HepG2 (cell line): ENCODE results near the gene DOCK10. TPM values are rescaled to one million over a fixed set of nuclear protein-coding genes. Genes with fewer than 3 reads are reported as not detected.

Experiments used
- ATAC-seq: fragments of 200-7000 bp; cut with Tn5 transposase; 3 replicates; pipeline ENCODE4 v1.9.1; 2020; ENCODE audit warnings: mild to moderate bottlenecking, moderate library complexity
- BruUV-seq: library from RNA; stranded (reverse); fragments of 400-500 nt; replicated peaks from 2 replicates; lab custom pipeline; 2021; lab: Mats Ljungman, UMichigan
- CTCF ChIA-PET: fragments of 300-600 bp; formaldehyde crosslinking; extraction: SDS; loops from one replicate; lab custom pipeline; 2021; ENCODE audit warnings: low total read pairs, inconsistent platforms, low intra/inter-chr PET ratio; lab: Yijun Ruan, JAX
- POLR2A ChIA-PET: fragments of 350-600 bp; sonication (Branson Sonifier 250); formaldehyde crosslinking; loops from one replicate; lab custom pipeline; 2020; ENCODE audit warnings: antibody characterized with exemption, inconsistent platforms; lab: Yijun Ruan, JAX
- DNase-seq: peaks from one replicate; pipeline ENCODE4 v3.0.0-alpha.2; 2015; ENCODE audit warnings: low spot score
- FAIRE-seq: peaks from 3 replicates; lab custom pipeline; 2011; peaks lifted over from hg19 to GRCh38; lab: Jason Lieb, UNC
- H2AFZ ChIP-seq: one replicate; pipeline ENCODE4 v1.6.1; 2011; ENCODE audit warnings: low read length, inconsistent platforms
- H3K27ac ChIP-seq: fragments of 300-600 bp; 3 replicates; pipeline ENCODE4 v1.8.0; 2011; ENCODE audit warnings: mixed run types, mild to moderate bottlenecking, mixed read lengths, low read length, inconsistent platforms; ENCODE audit not compliant: insufficient read depth; ENCODE audit errors: extremely low read length
- H3K27me3 ChIP-seq, 2 experiments: fragments of 200-600 bp in 1 of 2; 2 replicates in 1 of 2; 3 replicates in 1 of 2; pipeline versions ENCODE4 v1.6.0 to v1.8.0; 2011; ENCODE audit warnings: low read length in 2 of 2, mild to moderate bottlenecking in 2 of 2, moderate library complexity in 2 of 2, inconsistent platforms in 1 of 2; ENCODE audit not compliant: insufficient read depth in 2 of 2, control insufficient read depth in 1 of 2
- H3K36me3 ChIP-seq, 2 experiments: fragments of 200-600 bp in 1 of 2; replicated peaks in 1 of 2; 2 replicates in 1 of 2; 3 replicates in 1 of 2; pipeline versions ENCODE4 v1.5.1 to v1.8.0; 2011; ENCODE audit warnings: low read length in 2 of 2, inconsistent platforms in 1 of 2; ENCODE audit not compliant: insufficient read depth in 2 of 2, control insufficient read depth in 1 of 2
- H3K4me1 ChIP-seq: 2 replicates; pipeline ENCODE4 v1.5.1; 2012; ENCODE audit warnings: low read length, inconsistent platforms; ENCODE audit not compliant: insufficient read depth
- H3K4me2 ChIP-seq: 2 replicates; pipeline ENCODE4 v1.6.0; 2011; ENCODE audit warnings: low read depth, low read length, inconsistent platforms
- H3K4me3 ChIP-seq, 3 experiments: fragments of 200-600 bp in 1 of 3; sonication (generic), shearing (Covaris generic) in 1 of 3; replicated peaks in 1 of 3; 2 replicates each; pipeline ENCODE4 v1.5.1; 2011 to 2016; ENCODE audit warnings: low read length in 3 of 3, inconsistent platforms in 2 of 3, low read depth in 2 of 3, mild to moderate bottlenecking in 2 of 3, control low read depth in 1 of 3, mixed read lengths in 1 of 3; ENCODE audit not compliant: insufficient read depth in 1 of 3
- H3K79me2 ChIP-seq: one replicate; pipeline ENCODE4 v1.6.1; 2011; ENCODE audit warnings: low read length, inconsistent platforms; ENCODE audit not compliant: insufficient read depth
- H3K9ac ChIP-seq: 2 replicates; pipeline ENCODE4 v1.6.0; 2011; ENCODE audit warnings: mild to moderate bottlenecking, low read depth, low read length, inconsistent platforms; ENCODE audit not compliant: insufficient read depth
- H3K9me3 ChIP-seq: 2 replicates; pipeline ENCODE4 v1.5.1; 2012; ENCODE audit warnings: mild to moderate bottlenecking, low read length
- H4K20me1 ChIP-seq: 2 replicates; pipeline ENCODE4 v1.6.0; 2011; ENCODE audit warnings: inconsistent platforms, mild to moderate bottlenecking, low read length, moderate library complexity; ENCODE audit not compliant: insufficient read depth
- ARNTL ChIP-seq: sonication (generic); formaldehyde crosslinking; IDR thresholded peaks from 2 replicates; pipeline ENCODE4 v1.4.0; 2020; ENCODE audit warnings: mild to moderate bottlenecking, missing genetic modification reagents
- ZNF761 ChIP-seq: sonication (generic); formaldehyde crosslinking; conservative IDR thresholded peaks from 2 replicates; pipeline ENCODE4 v1.4.0; 2020; ENCODE audit warnings: mild to moderate bottlenecking, missing genetic modification reagents
- in situ Hi-C: cut with HindIII; loops from 2 replicates; pipeline ENCODE4 v1.10.0; 2017; ENCODE audit warnings: low pct_unique_long_range_greater_than_20kb; ENCODE audit not compliant: extremely low pct_ligation_motif_present
- intact Hi-C: fragments of 100-400 bp; cut with micrococcal nuclease; formaldehyde crosslinking; loops from one replicate; pipeline ENCODE4 v1.10.0; 2022; ENCODE audit not compliant: unreplicated experiment
- polyA plus RNA-seq, 8 experiments: library from polyadenylated mRNA; depleted of rRNA in 3 of 8; stranded (reverse) in 7 of 8; unstranded in 1 of 8; fragments of >200 nt; fragmentation: Illumina TruSeq in 4 of 8; extraction: Trizol in 4 of 8; gene quantifications; 2 replicates each; pipeline versions ENCODE4 v1.2.1 to v1.2.3, GENCODE V29; 2011 to 2016; ENCODE audit warnings: low read depth in 4 of 8, missing spikeins in 1 of 8, mixed read lengths in 1 of 8; ENCODE audit not compliant: insufficient read depth in 1 of 8
- total RNA-seq, 5 experiments: library from RNA; depleted of rRNA; stranded (reverse); fragments of >200 nt; fragmentation: Illumina TruSeq; extraction: Trizol; gene quantifications; 2 replicates each; pipeline ENCODE4 v1.2.3, GENCODE V29; 2016; ENCODE audit warnings: low read depth in 1 of 5
- TF ChIP-seq, protein P1 (sequence below): IDR thresholded peaks from 2 replicates; pipeline ENCODE4 v1.6.1; 2016; ENCODE audit warnings: missing compliant biosample characterization, missing genetic modification reagents, borderline replicate concordance
- TF ChIP-seq, protein P2 (sequence below): sonication (generic); formaldehyde crosslinking; IDR thresholded peaks from 2 replicates; pipeline ENCODE4 v1.4.0; 2020; ENCODE audit warnings: mild to moderate bottlenecking, missing genetic modification reagents, borderline replicate concordance
- TF ChIP-seq, protein P3 (sequence below): sonication (generic); formaldehyde crosslinking; IDR thresholded peaks from 2 replicates; pipeline ENCODE4 v1.4.0; 2020; ENCODE audit warnings: low read depth, mild to moderate bottlenecking, missing genetic modification reagents

Gene DOCK10
- total and polyA plus RNA-seq, 2 of the 13 experiments (the other 11 are each of a cell fraction or from before 2014, with no cell fraction given): not detected

DNA sequence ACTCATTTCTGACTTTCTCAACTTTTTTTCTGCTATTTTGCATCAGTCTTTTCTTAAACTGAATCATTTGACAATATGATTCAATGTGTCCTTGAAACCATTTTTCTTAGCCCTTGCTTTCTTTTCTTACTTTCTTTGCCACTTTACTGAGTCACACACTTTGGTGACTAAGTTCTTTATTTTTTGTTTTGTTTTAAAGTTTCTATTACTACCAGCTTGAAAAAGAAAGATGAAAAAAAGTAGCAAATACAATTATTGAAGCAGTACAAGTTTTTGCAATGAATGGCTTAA is 116.5 kb downstream of the DOCK10 start:
- Histone ChIP-seq H4K20me1 (no peaks in the 10 kb centered on the region), H3K36me3 (no peaks in the 10 kb centered on the region), H3K9me3 (no peaks in the 10 kb centered on the region), H3K9ac (no peak overlapping the region), H3K27ac (no peak overlapping the region), H2AFZ (no peak overlapping the region), H3K79me2 (no peaks in the 10 kb centered on the region), H3K4me3 (no peak overlapping the region), H3K4me1 (no peaks in the 10 kb centered on the region), H3K4me2 (no peak overlapping the region), H3K27me3 (no peaks in the 10 kb centered on the region; a peak in 1 of 5 replicates)
- DNase-seq (no peak), FAIRE-seq (peak; percentile 26), ATAC-seq (no peak)
- TF ChIP-seq, protein P1, sequence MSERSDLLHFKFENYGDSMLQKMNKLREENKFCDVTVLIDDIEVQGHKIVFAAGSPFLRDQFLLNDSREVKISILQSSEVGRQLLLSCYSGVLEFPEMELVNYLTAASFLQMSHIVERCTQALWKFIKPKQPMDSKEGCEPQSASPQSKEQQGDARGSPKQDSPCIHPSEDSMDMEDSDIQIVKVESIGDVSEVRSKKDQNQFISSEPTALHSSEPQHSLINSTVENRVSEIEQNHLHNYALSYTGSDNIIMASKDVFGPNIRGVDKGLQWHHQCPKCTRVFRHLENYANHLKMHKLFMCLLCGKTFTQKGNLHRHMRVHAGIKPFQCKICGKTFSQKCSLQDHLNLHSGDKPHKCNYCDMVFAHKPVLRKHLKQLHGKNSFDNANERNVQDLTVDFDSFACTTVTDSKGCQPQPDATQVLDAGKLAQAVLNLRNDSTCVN (CRISPR knock-in tag): no peak
- TF ChIP-seq, protein P2, sequence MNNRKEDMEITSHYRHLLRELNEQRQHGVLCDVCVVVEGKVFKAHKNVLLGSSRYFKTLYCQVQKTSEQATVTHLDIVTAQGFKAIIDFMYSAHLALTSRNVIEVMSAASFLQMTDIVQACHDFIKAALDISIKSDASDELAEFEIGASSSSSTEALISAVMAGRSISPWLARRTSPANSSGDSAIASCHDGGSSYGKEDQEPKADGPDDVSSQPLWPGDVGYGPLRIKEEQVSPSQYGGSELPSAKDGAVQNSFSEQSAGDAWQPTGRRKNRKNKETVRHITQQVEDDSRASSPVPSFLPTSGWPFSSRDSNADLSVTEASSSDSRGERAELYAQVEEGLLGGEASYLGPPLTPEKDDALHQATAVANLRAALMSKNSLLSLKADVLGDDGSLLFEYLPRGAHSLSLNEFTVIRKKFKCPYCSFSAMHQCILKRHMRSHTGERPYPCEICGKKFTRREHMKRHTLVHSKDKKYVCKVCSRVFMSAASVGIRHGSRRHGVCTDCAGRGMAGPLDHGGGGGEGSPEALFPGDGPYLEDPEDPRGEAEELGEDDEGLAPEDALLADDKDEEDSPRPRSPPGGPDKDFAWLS (CRISPR knock-in tag): no peak
- TF ChIP-seq ARNTL (CRISPR knock-in tag) (no peak), ZNF761 (CRISPR knock-in tag) (no peak)
- TF ChIP-seq, protein P3, sequence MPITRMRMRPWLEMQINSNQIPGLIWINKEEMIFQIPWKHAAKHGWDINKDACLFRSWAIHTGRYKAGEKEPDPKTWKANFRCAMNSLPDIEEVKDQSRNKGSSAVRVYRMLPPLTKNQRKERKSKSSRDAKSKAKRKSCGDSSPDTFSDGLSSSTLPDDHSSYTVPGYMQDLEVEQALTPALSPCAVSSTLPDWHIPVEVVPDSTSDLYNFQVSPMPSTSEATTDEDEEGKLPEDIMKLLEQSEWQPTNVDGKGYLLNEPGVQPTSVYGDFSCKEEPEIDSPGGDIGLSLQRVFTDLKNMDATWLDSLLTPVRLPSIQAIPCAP: no peak
- in situ Hi-C loops (no loop called here), intact Hi-C loops (no loop called here)
- ChIA-PET POLR2A (no interaction called here), CTCF (interaction anchor here (0.6 kb wide), 1 partner anchor 198 kb away, joined by 3 read pairs; no protein-coding TSS in a partner anchor)
- BruUV-seq: no TSS peak
